ENCODE measurements around the gene RNF130.

RNF130 gene

GRCh38 chr5:180109920-180110319 lies 38.4 kb upstream of the RNF130 start:
- TF ChIP-seq CSDC2 (CRISPR knock-in tag; IDR thresholded peaks at IDR 0.05) (no peak), TOX (CRISPR knock-in tag; IDR thresholded peaks at IDR 0.05; ENCODE audit: borderline replicate concordance) (no peak), BACH2 (CRISPR knock-in tag; IDR thresholded peaks at IDR 0.05; ENCODE audit: borderline replicate concordance) (no peak), CSRNP3 (CRISPR knock-in tag; IDR thresholded peaks at IDR 0.05) (no peak), ARNTL (CRISPR knock-in tag; IDR thresholded peaks at IDR 0.05; ENCODE audit: borderline replicate concordance, low read depth) (no peak), ZC3H10 (CRISPR knock-in tag; IDR thresholded peaks at IDR 0.05) (no peak), PPARA (CRISPR knock-in tag; IDR thresholded peaks at IDR 0.05; ENCODE audit: borderline replicate concordance) (no peak), RARB (CRISPR knock-in tag; IDR thresholded peaks at IDR 0.05) (no peak), PATZ1 (CRISPR knock-in tag; IDR thresholded peaks at IDR 0.05; ENCODE audit: borderline replicate concordance) (no peak), ZNF70 (CRISPR knock-in tag; IDR thresholded peaks at IDR 0.05) (no peak)
- TF ChIP-seq, protein P1, sequence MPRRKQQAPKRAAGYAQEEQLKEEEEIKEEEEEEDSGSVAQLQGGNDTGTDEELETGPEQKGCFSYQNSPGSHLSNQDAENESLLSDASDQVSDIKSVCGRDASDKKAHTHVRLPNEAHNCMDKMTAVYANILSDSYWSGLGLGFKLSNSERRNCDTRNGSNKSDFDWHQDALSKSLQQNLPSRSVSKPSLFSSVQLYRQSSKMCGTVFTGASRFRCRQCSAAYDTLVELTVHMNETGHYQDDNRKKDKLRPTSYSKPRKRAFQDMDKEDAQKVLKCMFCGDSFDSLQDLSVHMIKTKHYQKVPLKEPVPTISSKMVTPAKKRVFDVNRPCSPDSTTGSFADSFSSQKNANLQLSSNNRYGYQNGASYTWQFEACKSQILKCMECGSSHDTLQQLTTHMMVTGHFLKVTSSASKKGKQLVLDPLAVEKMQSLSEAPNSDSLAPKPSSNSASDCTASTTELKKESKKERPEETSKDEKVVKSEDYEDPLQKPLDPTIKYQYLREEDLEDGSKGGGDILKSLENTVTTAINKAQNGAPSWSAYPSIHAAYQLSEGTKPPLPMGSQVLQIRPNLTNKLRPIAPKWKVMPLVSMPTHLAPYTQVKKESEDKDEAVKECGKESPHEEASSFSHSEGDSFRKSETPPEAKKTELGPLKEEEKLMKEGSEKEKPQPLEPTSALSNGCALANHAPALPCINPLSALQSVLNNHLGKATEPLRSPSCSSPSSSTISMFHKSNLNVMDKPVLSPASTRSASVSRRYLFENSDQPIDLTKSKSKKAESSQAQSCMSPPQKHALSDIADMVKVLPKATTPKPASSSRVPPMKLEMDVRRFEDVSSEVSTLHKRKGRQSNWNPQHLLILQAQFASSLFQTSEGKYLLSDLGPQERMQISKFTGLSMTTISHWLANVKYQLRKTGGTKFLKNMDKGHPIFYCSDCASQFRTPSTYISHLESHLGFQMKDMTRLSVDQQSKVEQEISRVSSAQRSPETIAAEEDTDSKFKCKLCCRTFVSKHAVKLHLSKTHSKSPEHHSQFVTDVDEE (CRISPR knock-in tag; IDR thresholded peaks at IDR 0.05), result no peak
- ATAC-seq, result no peak

DNA sequence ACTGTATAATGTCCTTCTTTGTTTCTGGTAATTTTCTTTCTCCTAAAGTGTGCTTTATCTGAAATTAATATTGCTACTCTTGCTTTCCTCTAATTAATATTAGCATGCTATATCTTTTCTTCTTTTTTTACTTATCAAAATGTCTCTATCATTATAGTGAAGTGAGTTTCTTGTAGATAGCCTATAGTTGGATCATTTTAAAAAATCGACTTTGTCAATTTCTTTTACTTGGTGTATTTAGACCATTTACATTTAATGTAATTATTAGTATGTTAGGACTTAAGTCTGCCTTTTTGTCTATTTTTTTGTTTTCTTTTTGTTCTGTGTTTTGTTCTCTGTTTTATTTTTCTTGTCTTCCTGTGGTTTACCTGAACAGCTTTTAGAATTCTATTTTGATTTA lies 35.4 kb upstream of the RNF130 start:
- TF ChIP-seq CSRNP3 (CRISPR knock-in tag; IDR thresholded peaks at IDR 0.05), result no peak
- no peak for TF ChIP-seq ZC3H10 (CRISPR knock-in tag; IDR thresholded peaks at IDR 0.05)
- no peak for ATAC-seq

GRCh38 chr5:180105827-180106312 lies 34.3 kb upstream of the RNF130 start:
- no peak for TF ChIP-seq ARNTL (CRISPR knock-in tag; IDR thresholded peaks at IDR 0.05; ENCODE audit: borderline replicate concordance, low read depth)
- no peak for TF ChIP-seq BACH2 (CRISPR knock-in tag; IDR thresholded peaks at IDR 0.05; ENCODE audit: borderline replicate concordance)
- no peak for TF ChIP-seq PATZ1 (CRISPR knock-in tag; IDR thresholded peaks at IDR 0.05; ENCODE audit: borderline replicate concordance)
- TF ChIP-seq, protein P2, sequence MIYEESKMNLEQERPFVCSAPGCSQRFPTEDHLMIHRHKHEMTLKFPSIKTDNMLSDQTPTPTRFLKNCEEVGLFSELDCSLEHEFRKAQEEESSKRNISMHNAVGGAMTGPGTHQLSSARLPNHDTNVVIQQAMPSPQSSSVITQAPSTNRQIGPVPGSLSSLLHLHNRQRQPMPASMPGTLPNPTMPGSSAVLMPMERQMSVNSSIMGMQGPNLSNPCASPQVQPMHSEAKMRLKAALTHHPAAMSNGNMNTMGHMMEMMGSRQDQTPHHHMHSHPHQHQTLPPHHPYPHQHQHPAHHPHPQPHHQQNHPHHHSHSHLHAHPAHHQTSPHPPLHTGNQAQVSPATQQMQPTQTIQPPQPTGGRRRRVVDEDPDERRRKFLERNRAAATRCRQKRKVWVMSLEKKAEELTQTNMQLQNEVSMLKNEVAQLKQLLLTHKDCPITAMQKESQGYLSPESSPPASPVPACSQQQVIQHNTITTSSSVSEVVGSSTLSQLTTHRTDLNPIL (CRISPR knock-in tag; IDR thresholded peaks at IDR 0.05; ENCODE audit: low read depth), result no peak
- TF ChIP-seq, protein P1 (CRISPR knock-in tag; IDR thresholded peaks at IDR 0.05), result no peak
- no peak for TF ChIP-seq ESRRG (CRISPR knock-in tag; IDR thresholded peaks at IDR 0.05)
- TF ChIP-seq PPARA (CRISPR knock-in tag; IDR thresholded peaks at IDR 0.05; ENCODE audit: borderline replicate concordance), result no peak
- TF ChIP-seq ZFP3 (CRISPR knock-in tag; IDR thresholded peaks at IDR 0.05), result no peak
- no peak for TF ChIP-seq CSRNP3 (CRISPR knock-in tag; IDR thresholded peaks at IDR 0.05)
- no peak for TF ChIP-seq ZC3H10 (CRISPR knock-in tag; IDR thresholded peaks at IDR 0.05)
- TF ChIP-seq TOX (CRISPR knock-in tag; IDR thresholded peaks at IDR 0.05; ENCODE audit: borderline replicate concordance), result no peak
- TF ChIP-seq ZFP30 (CRISPR knock-in tag; IDR thresholded peaks at IDR 0.05), result no peak
- no peak for TF ChIP-seq OSR1 (CRISPR knock-in tag; IDR thresholded peaks at IDR 0.05)
- no peak for TF ChIP-seq ISL1 (CRISPR knock-in tag; IDR thresholded peaks at IDR 0.05)
- no peak for ATAC-seq

Data from SK-N-SH treated with all-trans-retinoic acid at 6 μM for 48 hours (cell line).